AG08396 (cell line): ENCODE data around the gene AGMO.

Experiments
- DNase-seq: peaks from one replicate; pipeline ENCODE4 v3.0.0; 2012; ENCODE audit warnings: low spot score, mixed read lengths

Gene AGMO

GRCh38 chr7:15561835-15562234, at the start of gene AGMO:
Gene AGMO, minus strand, starts transcription at chr7:15562015.
- no peak for DNase-seq

GRCh38 chr7:15610503-15610902, 48.7 kb upstream of the AGMO start:
- no peak for DNase-seq

- no peak for DNase-seq
These were observed 47.5 kb upstream of the AGMO start for GRCh38 chr7:15609287-15609686.

- DNase-seq: no peak
These were observed 45.9 kb upstream of the AGMO start for GRCh38 chr7:15607529-15608210.

DNA sequence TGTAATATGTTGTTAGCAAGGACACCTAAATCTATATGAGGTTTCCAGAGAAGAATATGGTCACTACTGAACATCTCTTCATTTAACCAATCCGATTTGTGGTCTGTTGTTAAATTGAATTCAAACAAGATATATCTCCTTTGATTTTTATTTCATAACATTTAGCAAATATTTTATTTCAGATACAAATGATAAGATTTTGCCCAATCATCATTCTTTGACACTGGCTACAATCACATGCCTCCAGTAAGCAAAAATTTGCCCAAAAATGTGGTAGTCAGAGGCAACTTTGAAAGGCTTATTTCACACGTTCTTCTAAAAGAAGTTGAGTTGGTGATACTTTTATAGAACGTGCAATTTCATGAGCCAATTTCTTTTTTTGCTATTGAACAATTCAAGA, 44.7 kb upstream of the AGMO start:
- no peak for DNase-seq

GRCh38 chr7:15604166-15604565, 42.4 kb upstream of the AGMO start:
- no peak for DNase-seq

GRCh38 chr7:15603124-15603523, 41.3 kb upstream of the AGMO start:
- DNase-seq: no peak

- no peak for DNase-seq
These were observed 40.4 kb upstream of the AGMO start for GRCh38 chr7:15602236-15602635.

DNA sequence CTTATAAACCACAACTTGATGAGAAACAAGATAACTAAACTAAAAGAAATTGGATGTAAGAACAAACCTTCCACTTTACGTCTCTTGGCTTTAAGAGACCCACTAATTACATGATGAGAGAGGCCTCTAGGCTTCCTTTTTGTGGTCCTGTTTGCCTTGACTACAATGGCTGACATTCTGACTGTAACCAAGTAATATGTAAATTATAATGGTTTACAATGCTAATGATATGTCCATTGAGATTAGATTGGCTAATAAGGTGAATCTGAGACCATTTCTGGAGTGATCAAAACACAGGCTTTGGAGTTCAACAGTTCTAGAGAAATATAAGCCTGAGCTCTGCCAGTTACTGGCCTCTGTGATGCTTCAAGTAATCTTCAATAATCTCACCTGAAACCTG, 39.4 kb upstream of the AGMO start:
- no peak for DNase-seq

GRCh38 chr7:15600298-15600697, 38.5 kb upstream of the AGMO start:
- DNase-seq: no peak

GRCh38 chr7:15594461-15594860, 32.6 kb upstream of the AGMO start:
- no peak for DNase-seq

- DNase-seq: no peak
These were observed 31.6 kb upstream of the AGMO start for GRCh38 chr7:15593382-15593781.

- DNase-seq: no peak
These were observed 24.5 kb upstream of the AGMO start for GRCh38 chr7:15586266-15586665.

DNA sequence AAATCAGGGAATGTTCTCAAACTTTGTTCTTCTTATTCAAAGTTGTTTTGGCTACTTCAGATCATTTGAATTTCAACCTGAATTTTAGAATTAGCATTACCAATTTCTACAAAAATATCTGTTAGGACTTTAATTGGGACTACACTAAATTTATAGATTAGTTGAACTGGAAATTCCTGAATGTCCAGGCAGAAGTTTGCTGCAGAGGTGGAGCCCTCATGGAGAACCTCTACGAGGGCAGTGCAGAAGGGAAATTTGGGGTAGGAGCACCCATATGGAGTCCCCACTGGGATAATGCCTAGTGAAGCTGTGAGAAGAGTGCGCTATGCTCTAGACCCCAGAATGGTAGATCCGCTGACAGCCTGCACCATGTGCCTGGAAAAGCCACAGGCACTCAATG, 22.8 kb upstream of the AGMO start:
- no peak for DNase-seq

GRCh38 chr7:15582773-15583172, 21.0 kb upstream of the AGMO start:
- DNase-seq: no peak

DNA sequence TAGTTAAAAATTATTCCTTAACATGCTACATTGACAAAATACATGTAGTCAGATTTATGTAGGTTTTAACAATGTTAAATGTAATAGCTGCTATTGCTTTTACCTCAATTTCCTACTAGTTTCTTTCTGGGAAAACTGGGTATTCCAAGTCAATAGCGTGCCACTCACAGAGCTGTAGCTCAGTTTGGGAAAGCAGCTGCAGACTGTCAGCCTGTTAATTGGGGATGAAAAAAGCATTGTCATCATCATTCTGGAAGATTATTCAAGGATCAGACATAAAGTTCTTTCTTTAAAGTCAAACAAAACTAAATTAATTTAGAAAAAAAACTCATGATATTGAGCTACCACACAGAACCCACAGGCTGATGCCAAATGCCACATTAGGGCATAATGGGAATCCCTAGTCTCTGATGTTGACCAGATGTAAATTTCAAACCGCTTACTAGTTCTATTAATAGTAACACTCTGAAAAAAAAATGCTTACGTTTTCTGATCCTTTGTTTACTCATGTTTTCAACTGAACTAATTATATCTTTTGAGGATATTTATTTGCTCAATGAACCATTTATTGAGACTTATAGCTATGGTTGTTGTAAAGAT, 19.6 kb upstream of the AGMO start:
- no peak for DNase-seq

DNA sequence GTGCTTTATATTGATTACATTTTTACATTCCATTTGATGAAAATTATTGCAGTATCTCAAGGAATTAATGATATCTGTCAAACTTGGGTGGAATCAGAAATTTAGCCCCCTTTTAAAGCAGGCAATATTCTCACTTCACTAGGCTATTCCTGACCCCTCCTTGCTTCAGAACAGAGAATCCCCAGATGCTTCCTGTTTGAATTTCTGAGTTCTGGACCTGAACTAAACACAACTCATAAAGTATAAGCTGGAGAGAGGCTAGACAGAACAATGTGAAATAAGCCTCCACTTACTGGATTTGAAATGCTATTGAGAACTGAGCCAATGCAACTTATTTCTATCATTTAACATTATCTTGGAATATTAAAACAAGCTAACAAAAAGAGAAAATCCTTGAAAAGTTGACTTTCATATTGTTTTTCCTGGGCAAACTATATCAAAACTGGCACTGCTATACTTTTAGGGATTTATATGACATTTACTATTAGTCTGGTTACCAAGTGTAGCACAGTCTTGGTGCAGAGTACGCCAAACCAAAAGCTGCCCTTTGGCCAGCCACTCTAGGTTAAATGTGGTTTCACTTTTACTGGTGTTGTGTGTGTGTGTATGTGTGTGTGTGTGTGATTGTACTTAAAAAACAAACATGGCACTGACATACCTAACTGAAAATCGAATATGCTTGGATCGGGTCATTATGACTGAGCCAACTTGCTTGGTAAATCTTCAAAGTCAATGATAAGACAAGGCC, 19.0 kb upstream of the AGMO start:
- no peak for DNase-seq

GRCh38 chr7:15577600-15577999, 15.8 kb upstream of the AGMO start:
- DNase-seq: no peak

GRCh38 chr7:15571301-15571878, 9.6 kb upstream of the AGMO start:
- no peak for DNase-seq

- no peak for DNase-seq
These were observed 5.8 kb upstream of the AGMO start for GRCh38 chr7:15567652-15568051.

- no peak for DNase-seq
These were observed 5.2 kb upstream of the AGMO start for GRCh38 chr7:15567036-15567435.

GRCh38 chr7:15566476-15566875, 4.7 kb upstream of the AGMO start:
- DNase-seq: no peak

DNA sequence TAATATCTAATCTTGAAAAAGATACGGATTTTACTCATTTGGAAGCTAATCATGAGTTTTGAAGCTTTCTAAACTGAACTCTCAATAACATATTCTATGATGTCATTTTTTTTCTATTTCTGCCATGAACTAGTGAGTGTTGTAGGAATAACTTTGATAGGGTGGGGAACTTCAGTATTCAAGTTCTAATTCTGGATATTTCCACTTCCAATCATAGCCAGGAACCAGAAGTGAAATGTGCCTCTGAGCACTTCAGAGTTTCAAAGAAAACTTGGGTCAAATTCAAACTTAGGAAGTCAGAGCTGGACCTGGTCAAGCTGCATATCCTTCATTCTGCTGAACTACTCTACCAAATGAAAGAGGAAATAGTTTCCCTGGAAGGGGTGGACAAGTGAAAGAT, 847 bp downstream of the AGMO start:
- no peak for DNase-seq
